ENCODE measurements around the gene SLTM.
"Not testable (repeated sequence)": the region's sequence is repeated elsewhere in the genome, so short reads cannot be mapped to it uniquely, and the experiment has no call there.

SLTM gene

GRCh38 chr15:58929891-58930416 is 3.5 kb downstream of the SLTM start:
- no peak for DNase-seq (ENCODE audit: low read depth in 2 of 2)

GRCh38 chr15:58926823-58927222 is 6.7 kb downstream of the SLTM start:
- no peak for DNase-seq (ENCODE audit: low read depth in 2 of 2)

GRCh38 chr15:58924327-58924726 is 9.2 kb downstream of the SLTM start:
- DNase-seq (ENCODE audit: low read depth in 2 of 2), result no peak

- no peak for DNase-seq (ENCODE audit: low read depth in 2 of 2)
Measured at GRCh38 chr15:58923696-58924300, 9.7 kb downstream of the SLTM start.

GRCh38 chr15:58923284-58923683 is 10.2 kb downstream of the SLTM start:
- DNase-seq (ENCODE audit: low read depth in 2 of 2), result no peak

GRCh38 chr15:58921267-58921790 is 12.2 kb downstream of the SLTM start:
- DNase-seq (ENCODE audit: low read depth in 2 of 2), result no peak

GRCh38 chr15:58920447-58920846 is 13.0 kb downstream of the SLTM start:
- not testable (repeated sequence) for DNase-seq (ENCODE audit: low read depth in 2 of 2)

GRCh38 chr15:58919232-58919631 is 14.2 kb downstream of the SLTM start:
- no peak for DNase-seq (ENCODE audit: low read depth in 2 of 2)

- DNase-seq (ENCODE audit: low read depth in 2 of 2), result no peak
Measured at GRCh38 chr15:58918239-58918638, 15.2 kb downstream of the SLTM start.

GRCh38 chr15:58917613-58918129 is 15.8 kb downstream of the SLTM start:
- DNase-seq (ENCODE audit: low read depth in 2 of 2), result not testable (repeated sequence)

- DNase-seq (ENCODE audit: low read depth in 2 of 2), result no peak
Measured at GRCh38 chr15:58916962-58917361, 16.5 kb downstream of the SLTM start.

GRCh38 chr15:58910456-58910855 is 23.0 kb downstream of the SLTM start:
- no peak for DNase-seq (ENCODE audit: low read depth in 2 of 2)

- DNase-seq (ENCODE audit: low read depth in 2 of 2), result no peak
Measured at GRCh38 chr15:58909616-58910015, 23.9 kb downstream of the SLTM start.

GRCh38 chr15:58908550-58909309 is 24.7 kb downstream of the SLTM start:
- DNase-seq (ENCODE audit: low read depth in 2 of 2), result no peak

- no peak for DNase-seq (ENCODE audit: low read depth in 2 of 2)
Measured at GRCh38 chr15:58900631-58901030, 32.8 kb downstream of the SLTM start.

- DNase-seq (ENCODE audit: low read depth in 2 of 2), result no peak
Measured at GRCh38 chr15:58898150-58898680, 35.3 kb downstream of the SLTM start.

- no peak for DNase-seq (ENCODE audit: low read depth in 2 of 2)
Measured at GRCh38 chr15:58889363-58889762, 44.1 kb downstream of the SLTM start.

GRCh38 chr15:58886921-58887320 is 46.6 kb downstream of the SLTM start:
- DNase-seq (ENCODE audit: low read depth in 2 of 2), result no peak

GRCh38 chr15:58883926-58884325 is 49.6 kb downstream of the SLTM start:
- not testable (repeated sequence) for DNase-seq (ENCODE audit: low read depth in 2 of 2)

- DNase-seq (ENCODE audit: low read depth in 2 of 2), result no peak
Measured at GRCh38 chr15:58882243-58882642, 51.2 kb downstream of the SLTM start.

- DNase-seq (ENCODE audit: low read depth in 2 of 2), result no peak
Measured at GRCh38 chr15:58880320-58880719, 53.2 kb downstream of the SLTM start.

GRCh38 chr15:58877999-58878825 is 55.3 kb downstream of the SLTM start:
- DNase-seq (ENCODE audit: low read depth in 2 of 2), result no peak
